SHP77 treated with DMSO at 0.1 percent for 48 hours (cell line): Measurements from ENCODE around the gene DPM3.
"Not testable (repeated sequence)": the region's sequence is repeated elsewhere in the genome, so short reads cannot be mapped to it uniquely, and the experiment has no call there.

Source experiments
- DNase-seq: peaks from one replicate; lab custom pipeline; 2025; lab: John Stamatoyannopoulos, UW

Gene DPM3

DNA sequence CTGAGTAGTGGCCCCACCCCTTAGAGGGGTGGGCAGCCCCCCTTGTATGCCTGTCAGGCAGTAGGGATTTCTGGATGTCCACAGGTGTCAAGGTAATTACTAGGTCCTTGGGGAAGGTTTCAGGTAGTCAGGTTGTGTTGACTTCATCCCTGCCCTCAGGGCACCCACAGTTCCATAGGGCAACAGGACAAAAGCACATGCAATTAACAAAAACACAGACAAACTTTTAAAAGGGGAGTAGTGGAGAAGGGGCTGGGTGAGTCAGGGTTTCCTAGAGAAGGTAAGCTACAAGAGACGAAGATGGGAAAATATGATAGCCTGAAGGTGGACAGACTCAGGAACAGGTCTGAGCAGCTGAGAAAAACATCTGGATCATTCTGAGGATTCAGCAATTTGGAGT, 18.7 kb upstream of the DPM3 start:
- no peak for DNase-seq

DNA sequence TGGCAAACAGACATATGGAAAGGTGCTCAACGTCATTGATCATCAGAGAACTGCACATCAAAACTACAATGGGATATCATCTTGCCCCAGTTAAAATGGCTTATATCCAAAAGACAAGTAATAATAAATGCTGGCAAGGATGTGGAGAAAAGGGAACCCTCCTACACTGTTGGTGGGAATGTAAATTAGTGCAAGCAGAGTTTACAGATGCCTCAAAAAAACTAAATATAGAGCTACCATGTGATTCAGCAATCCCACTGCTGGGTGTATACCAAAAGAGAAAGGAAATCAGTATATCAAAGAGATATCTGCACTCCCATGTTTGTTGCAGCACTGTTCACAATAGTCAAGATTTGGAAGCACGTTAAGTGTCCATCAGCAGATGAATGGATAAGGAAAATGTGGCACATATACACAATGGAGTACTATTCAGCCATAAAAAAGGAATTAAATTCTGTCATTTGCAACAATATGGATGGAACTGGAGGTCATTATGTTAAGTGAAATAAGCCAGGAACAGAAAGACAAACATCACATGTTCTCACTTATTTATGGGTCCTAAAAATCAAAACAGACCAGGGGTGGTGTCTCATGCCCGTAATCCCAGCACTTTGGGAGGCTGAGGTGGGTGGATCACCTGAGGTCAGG, 15.8 kb upstream of the DPM3 start:
- not testable (repeated sequence) for DNase-seq

DNA sequence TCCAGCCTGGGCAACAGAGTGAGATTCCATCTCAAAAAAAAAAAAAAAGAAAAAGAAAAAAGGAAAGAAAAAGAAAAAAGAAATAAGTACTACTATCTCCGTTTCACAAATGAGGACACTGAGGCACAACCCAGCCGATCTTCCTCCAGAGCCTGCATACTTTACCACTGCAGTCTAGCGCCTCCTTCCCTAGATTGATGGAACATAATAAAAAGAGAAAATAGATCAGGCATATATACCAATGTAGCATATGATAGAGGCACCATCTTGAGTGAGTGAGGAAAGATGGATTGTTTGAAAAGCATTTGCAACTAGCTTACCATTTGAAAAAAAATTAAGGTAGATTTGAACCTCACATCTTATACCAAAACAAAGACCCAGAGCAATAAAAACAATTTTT, 5.2 kb upstream of the DPM3 start:
- no peak for DNase-seq

DNA sequence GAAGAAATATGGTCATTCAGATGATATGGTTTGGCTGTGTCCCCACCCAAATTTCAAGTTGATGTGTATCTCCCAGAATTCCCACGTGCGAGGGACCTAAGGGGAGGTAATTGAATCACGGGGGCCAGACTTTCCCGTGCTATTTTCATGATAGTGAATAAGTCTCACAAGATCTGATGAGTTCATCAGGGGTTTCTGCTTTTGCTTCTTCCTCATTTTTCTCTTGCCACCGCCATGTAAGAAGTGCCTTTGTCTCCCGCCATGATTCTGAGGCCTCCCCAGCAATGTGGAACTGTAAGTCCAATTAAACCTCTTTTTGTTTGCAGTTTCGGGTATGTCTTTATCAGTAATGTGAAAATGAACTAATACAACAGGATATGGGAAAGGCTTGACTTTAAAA, 1.4 kb upstream of the DPM3 start:
- DNase-seq: no peak

DNA sequence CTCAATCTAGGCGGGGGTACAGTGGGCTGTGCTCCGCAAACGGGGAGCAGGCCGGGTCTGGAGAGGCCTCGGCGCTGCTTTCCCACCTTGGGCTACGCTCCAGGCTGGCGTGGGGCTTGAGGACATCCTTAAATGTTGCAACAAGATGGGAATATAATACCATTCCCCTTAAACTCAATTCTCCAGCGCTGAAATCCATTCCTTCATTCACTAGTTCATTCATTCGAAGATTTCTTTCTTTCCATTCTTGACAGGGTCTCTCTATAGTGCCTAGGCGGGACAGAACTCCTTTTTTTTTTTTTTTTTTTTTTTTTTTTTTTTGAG, 261 bp upstream of the DPM3 start:
- no peak for DNase-seq

DNA sequence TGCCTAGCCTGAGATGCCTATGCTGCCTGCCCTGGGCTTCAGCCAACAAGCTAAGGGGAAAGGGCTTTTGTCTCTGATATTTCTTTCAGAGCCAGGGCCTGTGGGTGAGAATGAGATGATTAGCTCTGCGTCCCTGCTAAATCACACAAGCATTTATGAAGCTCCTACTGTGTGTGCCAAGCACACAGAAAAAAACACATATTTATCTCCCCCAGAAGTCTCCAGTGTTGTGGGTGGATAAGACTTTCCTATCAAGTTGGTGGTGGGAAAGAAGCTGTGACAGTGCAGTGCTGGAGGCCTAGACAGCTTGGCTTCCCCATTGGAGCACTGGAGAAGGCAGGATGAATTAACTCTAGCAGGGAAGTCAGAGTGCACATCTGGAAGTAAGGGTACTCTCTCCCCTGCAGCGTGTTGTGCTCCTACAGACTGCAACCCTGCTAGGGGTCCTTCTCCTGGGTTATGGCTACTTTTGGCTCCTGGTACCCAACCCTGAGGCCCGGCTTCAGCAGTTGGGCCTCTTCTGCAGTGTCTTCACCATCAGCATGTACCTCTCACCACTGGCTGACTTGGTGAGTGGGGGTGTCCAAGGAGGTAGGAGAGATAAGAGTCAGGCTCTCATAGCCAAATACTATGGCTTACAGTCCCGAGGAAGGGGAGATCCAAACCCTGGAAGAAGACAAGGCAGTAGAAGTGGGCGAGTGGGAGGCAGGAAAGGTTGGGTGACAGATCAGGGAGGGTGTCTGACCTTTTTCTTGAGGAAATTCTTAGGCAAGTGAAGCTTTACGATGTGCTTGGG, 3.0 kb downstream of the DPM3 start:
- DNase-seq: no peak

DNA sequence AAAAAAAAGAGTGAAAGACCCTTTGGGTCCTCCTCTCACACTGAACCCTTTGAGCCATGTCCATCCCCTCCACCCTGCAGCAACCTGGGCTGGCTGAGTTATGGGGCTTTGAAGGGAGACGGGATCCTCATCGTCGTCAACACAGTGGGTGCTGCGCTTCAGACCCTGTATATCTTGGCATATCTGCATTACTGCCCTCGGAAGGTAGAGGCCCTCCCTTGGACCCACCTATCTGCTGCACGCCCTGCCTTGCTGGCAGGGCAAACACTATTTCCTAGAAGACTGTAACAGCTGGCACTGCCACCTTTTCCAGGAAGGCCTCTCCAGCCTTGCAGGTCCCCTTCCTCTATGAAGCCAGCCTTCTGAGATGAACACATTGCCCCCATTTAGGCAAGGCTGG, 3.6 kb downstream of the DPM3 start:
- DNase-seq: peak; percentile 23

DNA sequence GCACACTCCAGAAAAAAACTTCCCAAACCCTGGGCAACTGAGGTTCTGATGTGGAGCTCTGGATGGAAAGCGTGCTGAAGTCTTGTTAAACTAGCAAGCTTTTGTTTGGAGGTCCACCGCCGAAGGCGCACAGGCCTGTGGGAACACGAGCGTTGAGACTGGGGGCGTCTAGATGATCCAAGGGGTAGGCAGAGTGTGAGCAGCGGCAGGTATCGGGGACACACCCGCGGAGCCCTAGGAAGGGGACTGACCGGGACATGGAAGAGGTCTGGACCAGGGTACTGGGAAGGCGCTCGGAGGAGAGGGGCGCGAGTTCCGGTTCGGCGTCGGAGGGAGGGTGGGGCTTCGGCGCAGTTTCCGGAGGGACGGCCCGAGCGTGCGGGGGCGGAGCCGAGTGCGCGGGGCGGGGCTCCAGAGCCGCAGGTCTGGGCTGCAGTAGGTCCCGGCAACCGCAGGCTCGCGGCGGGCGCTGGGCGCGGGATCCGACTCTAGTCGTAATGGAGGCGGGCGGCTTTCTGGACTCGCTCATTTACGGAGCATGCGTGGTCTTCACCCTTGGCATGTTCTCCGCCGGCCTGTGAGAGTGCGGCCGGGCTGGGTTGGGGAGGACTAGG, 4.8 kb downstream of the DPM3 start, which contains the start of gene SLC50A1:
SLC50A1 (plus strand) TSS at position 438 of the 614 bp plus-strand sequence; CDS start at position 498, 60 bp downstream.
- DNase-seq: peak; percentile 93

DNA sequence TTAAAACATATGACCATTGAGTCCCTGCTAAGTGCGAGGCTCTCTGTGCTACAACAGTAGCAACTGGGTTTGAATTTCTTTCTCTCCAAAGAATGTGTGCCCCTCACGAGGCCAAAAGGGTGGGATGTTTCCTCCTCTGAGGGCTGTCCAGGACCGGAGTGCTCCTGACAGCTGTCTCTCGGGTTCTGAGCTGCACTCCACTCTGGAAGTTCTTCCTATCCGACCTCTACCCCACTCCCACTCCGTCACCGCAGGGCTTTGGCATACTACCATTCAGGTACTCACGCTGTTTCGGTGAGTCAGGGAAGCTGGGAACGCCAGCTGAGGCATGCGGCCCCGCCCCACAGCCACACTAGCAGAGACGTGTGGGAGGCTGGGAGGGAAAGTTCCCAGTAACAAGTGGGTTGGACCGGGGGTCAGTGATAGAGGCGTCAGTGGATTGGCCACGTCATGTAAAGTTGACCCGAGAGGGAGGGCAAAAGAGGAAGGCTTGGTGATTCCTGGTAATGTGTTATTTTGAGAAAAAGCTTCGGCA, 5.4 kb downstream of the DPM3 start:
- DNase-seq: peak; percentile 62

DNA sequence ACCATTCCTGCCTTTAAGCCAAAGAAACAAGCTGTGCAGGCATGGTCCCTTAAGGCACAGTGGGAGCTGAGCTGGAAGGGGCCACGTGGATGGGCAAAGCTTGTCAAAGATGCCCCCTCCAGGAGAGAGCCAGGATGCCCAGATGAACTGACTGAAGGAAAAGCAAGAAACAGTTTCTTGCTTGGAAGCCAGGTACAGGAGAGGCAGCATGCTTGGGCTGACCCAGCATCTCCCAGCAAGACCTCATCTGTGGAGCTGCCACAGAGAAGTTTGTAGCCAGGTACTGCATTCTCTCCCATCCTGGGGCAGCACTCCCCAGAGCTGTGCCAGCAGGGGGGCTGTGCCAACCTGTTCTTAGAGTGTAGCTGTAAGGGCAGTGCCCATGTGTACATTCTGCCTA, 6.0 kb downstream of the DPM3 start:
- DNase-seq: no peak

DNA sequence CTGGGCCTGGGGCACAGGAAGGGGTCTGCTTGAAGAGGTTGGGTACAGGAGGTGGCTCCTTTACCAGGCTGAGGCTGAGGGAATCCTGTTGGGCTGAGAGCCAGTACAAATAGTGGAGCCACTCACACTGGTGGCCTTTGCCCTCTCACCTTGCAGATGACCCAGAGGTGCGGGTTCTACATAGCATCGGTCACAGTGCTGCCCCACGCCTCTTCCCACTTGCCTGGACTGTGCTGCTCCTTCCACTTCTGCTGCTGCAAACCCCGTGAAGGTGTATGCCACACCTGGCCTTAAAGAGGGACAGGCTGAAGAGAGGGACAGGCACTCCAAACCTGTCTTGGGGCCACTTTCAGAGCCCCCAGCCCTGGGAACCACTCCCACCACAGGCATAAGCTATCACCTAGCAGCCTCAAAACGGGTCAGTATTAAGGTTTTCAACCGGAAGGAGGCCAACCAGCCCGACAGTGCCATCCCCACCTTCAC, 6.5 kb downstream of the DPM3 start:
- DNase-seq: no peak

DNA sequence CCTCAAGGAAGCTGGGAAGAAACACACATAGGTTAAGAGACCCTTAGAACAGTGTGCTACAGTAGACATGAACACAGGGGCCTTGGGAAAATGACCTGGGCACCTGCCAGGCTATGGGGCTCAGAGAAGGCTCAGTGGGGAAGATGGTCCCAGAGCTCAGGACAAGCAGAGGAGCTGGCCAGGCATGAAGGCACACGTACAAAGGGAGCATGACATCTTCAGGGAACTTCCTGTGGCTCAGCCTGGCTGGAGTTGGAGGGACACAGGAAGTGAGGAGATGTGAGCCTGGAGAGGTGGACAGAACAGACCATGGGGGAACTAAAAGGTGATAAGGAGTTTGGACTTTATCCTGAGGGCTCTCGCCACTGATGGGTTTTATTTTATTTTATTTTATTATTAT, 8.5 kb downstream of the DPM3 start:
- DNase-seq: no peak

DNA sequence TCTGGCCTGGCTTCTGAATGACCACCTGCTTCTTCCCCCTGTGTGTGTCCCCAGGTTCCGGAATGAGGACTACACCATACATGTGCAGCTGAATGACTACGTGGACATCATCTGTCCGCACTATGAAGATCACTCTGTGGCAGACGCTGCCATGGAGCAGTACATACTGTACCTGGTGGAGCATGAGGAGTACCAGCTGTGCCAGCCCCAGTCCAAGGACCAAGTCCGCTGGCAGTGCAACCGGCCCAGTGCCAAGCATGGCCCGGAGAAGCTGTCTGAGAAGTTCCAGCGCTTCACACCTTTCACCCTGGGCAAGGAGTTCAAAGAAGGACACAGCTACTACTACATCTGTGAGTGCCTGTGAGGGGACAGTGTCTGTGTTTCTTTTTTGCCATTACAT, 9.0 kb downstream of the DPM3 start:
- DNase-seq: no peak

DNA sequence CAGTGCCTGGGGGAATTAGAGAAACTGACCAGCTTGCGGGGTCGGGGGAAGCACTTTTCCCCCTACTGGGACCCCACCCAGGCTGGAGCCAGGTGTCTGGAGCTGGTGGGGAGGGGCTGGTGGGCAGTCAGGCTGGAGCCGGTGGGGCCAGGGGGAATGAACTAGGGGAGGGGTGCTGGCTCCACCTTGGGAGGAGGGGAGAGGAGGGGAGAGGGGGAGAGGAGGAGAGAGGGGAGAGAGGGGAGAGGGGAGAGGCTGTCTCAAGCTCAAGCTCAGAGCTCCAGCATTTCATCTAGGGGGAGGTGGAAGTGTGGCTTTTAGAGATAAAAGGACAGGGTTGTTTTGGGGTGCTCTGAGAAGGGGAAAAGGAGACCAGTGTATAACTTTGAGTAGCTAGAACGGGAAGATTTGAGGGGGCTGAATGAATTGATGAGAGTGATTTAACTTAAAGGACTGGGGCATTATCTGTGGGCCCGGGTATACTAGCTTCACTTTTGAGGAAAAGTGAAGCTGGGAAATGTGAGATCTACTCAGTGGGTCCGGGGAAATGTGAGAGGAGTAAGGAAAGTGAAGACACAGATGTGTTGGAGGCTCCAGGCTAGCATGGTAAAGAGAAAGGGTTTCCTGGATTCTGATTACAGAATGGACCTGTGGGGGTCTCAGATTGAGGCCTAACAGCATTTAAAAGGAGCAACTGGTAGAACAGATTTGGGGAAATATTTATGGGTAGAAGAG, 9.9 kb downstream of the DPM3 start:
- DNase-seq: no peak

DNA sequence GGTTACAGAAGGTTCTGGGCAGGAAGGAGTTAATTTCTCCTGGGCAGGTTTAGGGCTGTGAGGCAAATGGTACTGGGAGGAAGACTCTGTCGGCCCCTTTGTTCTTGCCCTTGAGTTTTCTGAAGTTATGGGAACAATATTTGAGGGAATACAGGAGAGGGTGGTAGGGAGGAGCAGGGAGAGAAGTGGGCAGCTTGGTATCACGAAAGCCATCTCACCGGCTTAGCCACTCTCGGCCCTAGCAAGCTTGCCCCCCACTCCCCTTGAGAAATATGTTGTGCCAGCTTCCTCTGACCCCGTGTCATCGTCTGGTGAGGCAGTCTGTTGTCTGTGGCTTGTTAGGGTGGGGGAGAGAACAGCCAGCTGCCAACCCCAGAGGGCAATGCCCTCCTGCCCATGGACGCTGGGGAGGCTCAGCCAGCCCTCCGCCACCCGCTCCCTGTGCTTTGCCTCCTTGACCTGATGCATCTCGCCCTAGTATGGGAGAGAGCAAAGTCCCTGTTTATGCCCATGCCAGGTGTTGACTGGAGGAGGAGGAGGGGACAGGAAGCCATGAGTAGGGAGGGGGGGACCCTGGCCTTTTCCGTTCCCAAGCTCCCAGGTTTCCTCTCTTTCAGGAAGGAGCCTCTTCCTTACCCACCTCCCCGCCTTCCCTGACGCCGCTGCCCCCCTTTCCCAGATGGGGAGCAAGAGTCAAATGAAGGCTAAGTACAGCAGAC, 11.4 kb downstream of the DPM3 start:
- peak; percentile 68 for DNase-seq

DNA sequence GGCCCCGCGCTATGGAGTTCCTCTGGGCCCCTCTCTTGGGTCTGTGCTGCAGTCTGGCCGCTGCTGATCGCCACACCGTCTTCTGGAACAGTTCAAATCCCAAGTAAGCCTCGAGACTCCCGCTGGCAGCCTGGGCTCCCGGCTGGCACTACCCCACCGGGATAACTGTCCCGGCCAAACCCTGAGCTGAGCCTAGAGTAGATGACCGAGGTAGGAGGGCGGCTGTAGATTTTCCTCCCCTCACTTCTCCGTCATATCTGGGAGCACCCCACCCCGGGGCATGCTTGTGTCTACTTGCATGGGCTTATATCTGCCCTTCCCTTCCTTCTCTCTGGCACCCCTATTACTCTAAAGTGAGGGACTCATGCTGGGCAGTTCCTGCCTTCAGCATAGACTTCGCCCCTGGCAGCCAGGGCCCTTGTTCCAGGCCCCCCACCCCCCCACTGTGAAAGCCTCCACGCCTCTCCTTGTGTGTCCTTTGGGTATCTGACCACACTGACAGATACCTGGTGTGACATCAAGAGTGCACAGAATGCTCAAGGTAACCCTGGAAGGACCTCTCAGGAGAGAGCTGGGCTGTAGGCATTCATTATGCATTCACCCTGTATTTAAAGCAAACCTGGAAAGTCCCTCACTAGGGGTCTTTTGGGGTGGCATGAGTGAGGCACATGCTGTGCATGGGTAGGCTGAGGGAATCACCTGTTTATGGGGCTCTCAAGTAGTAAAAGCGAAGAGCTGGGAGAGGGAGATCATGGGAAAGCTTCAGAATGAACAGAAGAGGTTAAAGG, 12.2 kb downstream of the DPM3 start:
- no peak for DNase-seq

DNA sequence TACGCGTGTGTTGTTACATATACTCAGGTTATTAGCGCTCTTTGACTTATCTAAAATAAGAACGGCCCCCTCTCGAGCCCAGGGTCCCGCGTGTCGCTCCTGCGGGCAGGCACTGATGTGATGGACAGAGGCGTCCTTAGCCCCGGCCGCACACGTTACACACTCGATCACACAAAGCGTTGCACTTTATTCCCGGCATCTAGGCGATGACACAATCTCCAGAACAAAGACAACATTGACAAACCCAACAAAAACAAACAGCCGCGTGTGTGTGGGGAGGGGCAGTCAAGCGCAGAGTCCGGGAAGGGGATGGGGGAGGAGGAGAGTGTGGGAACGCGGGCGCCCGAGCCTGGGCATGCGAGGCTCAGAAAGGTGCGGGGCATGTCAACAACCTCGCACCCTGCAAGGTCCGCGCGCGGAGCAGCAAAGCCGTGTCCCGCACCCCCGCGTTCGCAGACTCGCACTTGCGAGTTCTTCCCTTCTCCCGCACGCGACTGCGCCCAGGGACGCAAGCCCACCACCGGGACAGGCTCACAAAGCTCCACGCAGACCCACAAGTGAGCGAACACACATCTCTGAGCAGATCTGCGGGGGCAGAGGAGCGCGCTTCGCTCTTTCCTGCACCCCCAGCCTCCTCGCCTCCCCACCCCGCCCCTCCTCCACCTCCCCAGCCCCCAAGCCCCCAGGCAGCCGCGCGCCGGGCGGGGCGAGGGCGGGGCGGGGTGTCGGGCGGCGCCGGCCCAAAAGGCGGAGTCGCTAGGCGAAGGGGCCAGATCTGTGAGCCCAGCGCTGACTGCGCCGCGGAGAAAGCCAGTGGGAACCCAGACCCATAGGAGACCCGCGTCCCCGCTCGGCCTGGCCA, 13.0 kb downstream of the DPM3 start, which contains the start of gene EFNA1:
EFNA1 (plus strand) TSS at position 772 of the 862 bp plus-strand sequence. CDS start 102 bp downstream, outside the sequence.
- peak; percentile 47 for DNase-seq

DNA sequence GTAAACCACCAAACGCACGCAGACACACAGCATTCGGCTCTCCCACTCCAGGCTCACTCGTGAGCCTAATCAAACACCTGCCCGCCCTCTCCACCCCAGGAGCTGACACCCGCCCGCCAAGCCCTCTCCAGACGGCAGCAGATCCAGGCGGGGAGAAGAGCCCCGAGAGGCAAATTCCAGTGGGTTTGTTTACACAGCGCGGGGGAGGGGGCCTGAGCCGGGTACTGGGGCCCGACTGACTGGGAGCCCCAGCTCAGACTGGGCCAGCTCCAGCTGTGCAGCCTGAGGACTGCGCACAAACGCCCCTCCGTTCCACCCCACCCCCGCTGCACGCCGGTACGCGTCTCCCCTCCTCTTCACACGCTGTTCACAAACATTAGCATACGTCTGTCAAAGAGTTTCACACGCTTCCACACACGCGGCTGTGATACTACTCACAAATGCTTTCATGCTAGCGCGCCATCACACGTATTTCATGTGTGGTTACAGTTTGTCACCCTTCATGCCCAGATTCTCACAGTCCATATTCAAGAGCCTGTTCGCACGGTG, 13.7 kb downstream of the DPM3 start:
- peak; percentile 74 for DNase-seq

DNA sequence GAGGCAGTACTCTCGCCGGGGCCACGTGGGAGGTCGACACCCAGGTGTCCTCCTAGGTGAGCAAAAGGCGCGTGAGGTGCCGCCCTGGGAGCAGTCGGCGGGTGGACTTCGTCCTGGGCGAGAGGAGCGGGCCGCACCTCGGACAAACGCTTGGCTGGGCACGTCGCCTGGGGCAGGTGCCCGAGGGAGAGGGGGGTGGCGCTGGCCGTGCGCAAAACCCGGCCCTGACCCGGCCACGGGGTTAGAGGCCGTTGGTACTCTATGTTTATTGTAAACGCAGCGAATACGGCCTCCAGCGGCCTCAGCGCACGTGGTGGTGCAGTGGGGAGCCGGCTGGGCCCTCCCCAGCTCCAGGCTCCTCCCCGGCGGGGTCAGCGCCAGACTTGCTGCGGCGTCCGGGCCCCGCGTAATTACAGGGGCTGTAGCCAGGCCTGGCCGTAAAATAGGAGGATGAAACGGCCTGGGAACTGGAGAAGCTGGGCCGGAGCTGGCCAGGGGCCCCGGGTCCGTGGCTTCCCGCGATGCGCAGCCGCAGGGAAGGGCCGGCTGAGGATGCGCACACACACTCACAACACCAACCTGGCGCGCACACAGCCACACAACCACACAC, 14.3 kb downstream of the DPM3 start:
- DNase-seq: peak; percentile 82
